ENCODE data around the gene NAMPT. TPM values are rescaled to one million over a fixed set of nuclear protein-coding genes. Genes with fewer than 3 reads are reported as not detected.

The NAMPT gene
- total and polyA plus RNA-seq, 11 donors: 34.4 to 573 (median 131) TPM

- ATAC-seq: no peak
- H3K9me3 ChIP-seq: no peaks in the 10 kb centered on the region
Measured at GRCh38 chr7:106225856-106226255, 58.9 kb downstream of the NAMPT start.

GRCh38 chr7:106224797-106225196 lies 60.0 kb downstream of the NAMPT start:
- no peak for ATAC-seq

More at GRCh38 chr7:106225856-106226255, 58.9 kb downstream of the NAMPT start:
- Histone ChIP-seq H3K36me3 (no peaks in the 10 kb centered on the region), H3K27ac (no peak overlapping the region), H3K27me3 (no peaks in the 10 kb centered on the region), H3K4me3 (no peak overlapping the region), H3K4me1 (peaks cover 0 to 12% (median 4%) of the 10 kb centered on the region in 12 donors)
- TF ChIP-seq, protein P1, sequence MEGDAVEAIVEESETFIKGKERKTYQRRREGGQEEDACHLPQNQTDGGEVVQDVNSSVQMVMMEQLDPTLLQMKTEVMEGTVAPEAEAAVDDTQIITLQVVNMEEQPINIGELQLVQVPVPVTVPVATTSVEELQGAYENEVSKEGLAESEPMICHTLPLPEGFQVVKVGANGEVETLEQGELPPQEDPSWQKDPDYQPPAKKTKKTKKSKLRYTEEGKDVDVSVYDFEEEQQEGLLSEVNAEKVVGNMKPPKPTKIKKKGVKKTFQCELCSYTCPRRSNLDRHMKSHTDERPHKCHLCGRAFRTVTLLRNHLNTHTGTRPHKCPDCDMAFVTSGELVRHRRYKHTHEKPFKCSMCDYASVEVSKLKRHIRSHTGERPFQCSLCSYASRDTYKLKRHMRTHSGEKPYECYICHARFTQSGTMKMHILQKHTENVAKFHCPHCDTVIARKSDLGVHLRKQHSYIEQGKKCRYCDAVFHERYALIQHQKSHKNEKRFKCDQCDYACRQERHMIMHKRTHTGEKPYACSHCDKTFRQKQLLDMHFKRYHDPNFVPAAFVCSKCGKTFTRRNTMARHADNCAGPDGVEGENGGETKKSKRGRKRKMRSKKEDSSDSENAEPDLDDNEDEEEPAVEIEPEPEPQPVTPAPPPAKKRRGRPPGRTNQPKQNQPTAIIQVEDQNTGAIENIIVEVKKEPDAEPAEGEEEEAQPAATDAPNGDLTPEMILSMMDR (IDR thresholded peaks at IDR 0.05): no peak
- no peak for TF ChIP-seq POLR2A (IDR thresholded peaks at IDR 0.05)
- DNase-seq: no peak
- intact Hi-C loops (cut with DNase I): no loop called here

DNA sequence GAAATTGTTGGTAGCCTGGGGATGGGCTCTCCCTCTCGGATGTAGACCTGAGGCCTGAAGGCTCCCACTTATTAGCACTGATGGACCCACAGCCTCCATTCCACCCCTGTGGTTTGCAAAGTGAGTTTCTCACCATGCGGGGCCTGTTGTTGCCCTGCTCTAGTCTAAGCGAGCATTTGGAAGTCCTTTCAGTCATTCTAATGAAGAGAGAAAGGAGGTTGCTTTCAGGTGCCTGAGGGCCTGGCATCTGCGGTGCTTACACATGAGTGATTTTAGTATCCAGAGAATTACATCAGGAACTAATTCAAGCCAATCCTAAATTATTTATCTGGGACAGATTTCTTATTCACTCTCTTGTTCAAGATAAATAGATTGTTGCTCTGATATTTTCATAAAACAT lies 61.6 kb downstream of the NAMPT start:
- 90 to 98% (median 94%) methylated on average over 4 of the region's 4 CpGs for WGBS, 4 donors
- Histone ChIP-seq H3K27ac (peak overlapping the region in 6 of 12 donors; percentile 5 to 35 (median 24)), H3K27me3 (no peaks in the 10 kb centered on the region), H3K9me3 (no peaks in the 10 kb centered on the region), H3K4me3 (no peak overlapping the region), H3K36me3 (no peaks in the 10 kb centered on the region), H3K4me1 (peaks cover 0 to 20% (median 7%) of the 10 kb centered on the region in 12 donors)
- ATAC-seq: no peak
- intact Hi-C loops (cut with DNase I): loop anchor here in 1 of 10 donors (5.0 kb wide), 1 partner anchor 49 kb away; no protein-coding TSS in a partner anchor
- no peak for DNase-seq
- no peak for TF ChIP-seq POLR2A (IDR thresholded peaks at IDR 0.05)
- TF ChIP-seq, protein P1 (IDR thresholded peaks at IDR 0.05): no peak

More at GRCh38 chr7:106224797-106225196, 60.0 kb downstream of the NAMPT start:
- Histone ChIP-seq H3K9me3 (no peaks in the 10 kb centered on the region), H3K4me1 (peaks cover 0 to 12% (median 4%) of the 10 kb centered on the region in 12 donors), H3K4me3 (no peak overlapping the region), H3K27me3 (no peaks in the 10 kb centered on the region), H3K27ac (no peak overlapping the region), H3K36me3 (no peaks in the 10 kb centered on the region)
- DNase-seq: no peak
- 73 to 77% (median 76%) methylated on average over 6 of the region's 6 CpGs for WGBS, 4 donors
- intact Hi-C loops (cut with DNase I): loop anchor here in 1 of 10 donors (5.0 kb wide), 1 partner anchor 48 kb away; no protein-coding TSS in a partner anchor
- TF ChIP-seq, protein P1 (IDR thresholded peaks at IDR 0.05): no peak
- TF ChIP-seq POLR2A (IDR thresholded peaks at IDR 0.05): no peak

DNA sequence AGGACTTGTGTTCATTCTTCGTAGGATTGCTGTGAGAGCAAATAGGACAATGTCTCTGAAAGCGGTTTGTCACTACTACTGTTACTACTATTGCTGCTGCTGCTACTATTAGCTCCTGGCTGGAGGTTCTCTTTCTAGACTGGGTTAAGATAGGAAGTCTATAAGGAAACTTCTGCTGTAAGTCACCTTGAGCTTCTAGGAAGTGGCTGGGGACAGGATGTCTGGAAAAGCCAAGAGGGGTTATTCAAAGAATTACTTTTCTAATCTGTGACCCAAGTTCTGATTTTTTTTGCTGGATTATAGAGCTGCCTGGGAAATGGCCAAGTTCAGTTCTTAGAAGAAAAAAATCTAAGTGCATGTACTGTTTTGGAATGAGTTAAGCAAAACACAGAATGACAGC lies 62.2 kb downstream of the NAMPT start:
- ATAC-seq (peak in 2 of 4 donors; percentile 5 to 46), DNase-seq (no peak)
- H3K9me3 ChIP-seq: no peaks in the 10 kb centered on the region
- TF ChIP-seq, protein P1 (IDR thresholded peaks at IDR 0.05): no peak
- no peak for TF ChIP-seq POLR2A (IDR thresholded peaks at IDR 0.05)
- intact Hi-C loops (cut with DNase I): loop anchor here in 1 of 10 donors (5.0 kb wide), 1 partner anchor 50 kb away; no protein-coding TSS in a partner anchor
- 55 to 80% (median 69%) methylated on average over 2 of the region's 2 CpGs for WGBS, 4 donors
- H3K36me3 ChIP-seq: no peaks in the 10 kb centered on the region
- H3K4me1 ChIP-seq: peaks cover 3 to 26% (median 13%) of the 10 kb centered on the region in 12 donors
- no peaks in the 10 kb centered on the region for H3K27me3 ChIP-seq
- H3K4me3 ChIP-seq: no peak overlapping the region
- H3K27ac ChIP-seq: peak overlapping the region in 4 of 12 donors; percentile 5 to 35 (median 24)

Measured in heart left ventricle (tissue), 16 donors.